ENCODE measurements around the gene SLC4A2. TPM values are rescaled to one million over a fixed set of nuclear protein-coding genes. Genes with fewer than 3 reads are reported as not detected.
"Not testable (repeated sequence)": the region's sequence is repeated elsewhere in the genome, so short reads cannot be mapped to it uniquely, and the experiment has no call there.

Gene SLC4A2
- polyA plus RNA-seq (ENCODE audit: insufficient read depth in 1 of 5, insufficient read length in 5 of 5, low replicate concordance in 1 of 5) = 100 to 1,000 TPM in 3 of 5 donors, 10 to 100 TPM in 2; 81.9 to 121 (median 103) TPM
- long read RNA-seq, donor 1, full-length matches to known transcripts = 11 of 29 reads
- long read RNA-seq, donor 1, partial matches to known transcripts = 5 of 29 reads
- long read RNA-seq, donor 1, other reads (novel, unspliced or antisense) = 13 of 29 reads
- long read RNA-seq, donor 2, full-length matches to known transcripts = 3 of 15 reads
- long read RNA-seq, donor 2, partial matches to known transcripts = 0 of 15 reads
- long read RNA-seq, donor 2, other reads (novel, unspliced or antisense) = 12 of 15 reads
- long read RNA-seq, donor 3, full-length matches to known transcripts = 8 of 139 reads
- long read RNA-seq, donor 3, partial matches to known transcripts = 121 of 139 reads
- long read RNA-seq, donor 3, other reads (novel, unspliced or antisense) = 10 of 139 reads
- long read RNA-seq, donor 4, full-length matches to known transcripts = 4 of 9 reads
- long read RNA-seq, donor 4, partial matches to known transcripts = 5 of 9 reads
- long read RNA-seq, donor 4, other reads (novel, unspliced or antisense) = 0 of 9 reads
- long read RNA-seq, donor 5, partial matches to known transcripts = 123 of 159 reads
- long read RNA-seq, donor 5, other reads (novel, unspliced or antisense) = 32 of 159 reads
- long read RNA-seq, donor 6, full-length matches to known transcripts = 5 of 5 reads
- long read RNA-seq, donor 6, partial matches to known transcripts = 0 of 5 reads
- long read RNA-seq, donor 6, other reads (novel, unspliced or antisense) = 0 of 5 reads
- long read RNA-seq, donor 7, full-length matches to known transcripts = 8 of 145 reads
- long read RNA-seq, donor 7, partial matches to known transcripts = 126 of 145 reads
- long read RNA-seq, donor 7, other reads (novel, unspliced or antisense) = 11 of 145 reads
- long read RNA-seq, donor 8, full-length matches to known transcripts = 5 of 5 reads
- long read RNA-seq, donor 8, partial matches to known transcripts = 0 of 5 reads
- long read RNA-seq, donor 8, other reads (novel, unspliced or antisense) = 0 of 5 reads

DNA sequence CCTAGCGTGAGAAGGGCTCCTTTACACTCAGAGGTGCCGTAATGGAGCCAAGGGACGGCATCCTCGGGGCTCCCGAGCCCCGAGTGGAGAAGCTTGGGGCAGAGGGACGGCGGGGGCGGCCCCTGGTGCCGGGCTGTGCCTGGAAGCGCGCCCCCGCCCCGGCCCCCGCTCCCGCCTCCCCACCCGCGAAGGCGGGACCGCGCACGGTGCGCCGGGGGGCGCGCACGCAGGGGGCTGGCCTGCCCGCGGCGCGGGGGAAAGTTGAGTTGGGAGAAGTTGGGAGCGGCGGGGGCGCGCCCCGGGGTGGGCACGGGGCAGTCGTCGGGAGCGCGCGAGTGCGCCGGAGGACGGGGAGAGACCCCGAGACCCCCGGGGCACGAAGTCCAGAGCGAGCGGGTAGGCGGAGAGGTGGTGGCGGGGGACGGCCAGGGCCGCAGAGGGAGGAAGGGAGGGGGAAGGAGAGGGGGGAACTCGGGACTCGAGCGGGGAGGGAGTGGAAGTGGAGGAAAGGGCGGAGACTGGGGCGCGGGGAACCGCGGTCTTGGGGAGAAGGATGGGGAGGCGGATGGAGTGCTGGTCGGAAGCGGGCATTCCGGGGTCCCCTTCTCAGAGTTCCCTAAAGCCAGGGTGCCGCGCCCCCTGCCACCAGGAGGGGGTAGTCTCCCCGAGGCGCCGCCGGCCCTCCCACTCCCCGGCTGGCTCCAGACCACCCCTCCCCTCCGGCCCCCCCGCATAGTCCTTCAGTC is at the start of gene SLC4A2:
Gene SLC4A2 (plus strand): TSS at position 223 of the 746 bp plus-strand sequence. CDS start 2,399 bp downstream, outside the sequence.
- DNase-seq = peak; percentile 82 to 87

GRCh38 chr7:151010037-151010306 is 49.4 kb upstream of the SLC4A2 start:
- DNase-seq = no peak

- no peak for DNase-seq
These were observed 48.9 kb upstream of the SLC4A2 start for GRCh38 chr7:151010307-151011096.

GRCh38 chr7:151011097-151011409 is 48.3 kb upstream of the SLC4A2 start:
- DNase-seq = no peak

- not testable (repeated sequence) for DNase-seq
These were observed 47.8 kb upstream of the SLC4A2 start for GRCh38 chr7:151011616-151012015.

- DNase-seq = no peak
These were observed 47.2 kb upstream of the SLC4A2 start for GRCh38 chr7:151012031-151012692.

DNA sequence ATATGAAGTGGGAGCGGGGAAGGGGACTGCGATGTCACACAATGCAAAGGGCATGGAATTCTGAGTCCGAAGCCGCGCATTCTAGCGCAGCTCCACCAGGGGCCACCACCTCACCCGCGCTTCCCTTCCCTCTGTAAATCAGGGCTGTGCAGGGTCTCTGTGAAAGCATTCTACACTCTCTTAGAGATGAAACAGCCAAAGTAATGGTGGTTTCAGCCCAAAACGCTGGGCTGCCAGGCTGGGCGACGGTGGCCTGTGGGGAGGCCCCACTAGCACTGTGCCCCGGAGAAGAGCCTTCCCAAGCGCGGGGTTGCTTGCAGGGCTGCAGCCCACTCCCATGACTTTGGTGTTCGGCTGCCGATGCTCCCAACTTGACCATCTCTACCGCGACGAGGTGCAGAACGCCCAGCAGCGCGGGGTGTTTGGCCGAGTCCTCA is 46.5 kb upstream of the SLC4A2 start:
- DNase-seq = no peak

DNA sequence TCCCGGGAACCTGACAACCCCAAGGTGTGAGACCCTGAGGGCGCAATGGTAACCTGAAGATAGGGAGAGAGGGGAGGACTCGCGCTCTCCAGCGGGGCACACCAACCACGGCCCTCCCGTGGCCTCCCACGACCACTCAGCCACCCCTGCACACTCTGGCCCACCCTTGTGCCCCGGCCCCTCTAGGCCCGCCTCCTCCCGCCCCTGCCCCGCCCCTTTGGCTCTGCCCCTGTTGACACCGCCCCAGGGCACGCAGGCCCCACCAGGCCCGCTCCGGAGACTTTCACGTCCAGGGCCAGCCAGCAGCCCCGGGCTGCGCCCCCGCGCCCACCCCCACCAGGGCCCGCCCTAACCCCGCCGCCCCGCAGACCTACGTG is 46.0 kb upstream of the SLC4A2 start:
- DNase-seq = no peak

GRCh38 chr7:151013733-151014497 is 45.5 kb upstream of the SLC4A2 start:
- peak in 1 of 2 donors; percentile 60 for DNase-seq

DNA sequence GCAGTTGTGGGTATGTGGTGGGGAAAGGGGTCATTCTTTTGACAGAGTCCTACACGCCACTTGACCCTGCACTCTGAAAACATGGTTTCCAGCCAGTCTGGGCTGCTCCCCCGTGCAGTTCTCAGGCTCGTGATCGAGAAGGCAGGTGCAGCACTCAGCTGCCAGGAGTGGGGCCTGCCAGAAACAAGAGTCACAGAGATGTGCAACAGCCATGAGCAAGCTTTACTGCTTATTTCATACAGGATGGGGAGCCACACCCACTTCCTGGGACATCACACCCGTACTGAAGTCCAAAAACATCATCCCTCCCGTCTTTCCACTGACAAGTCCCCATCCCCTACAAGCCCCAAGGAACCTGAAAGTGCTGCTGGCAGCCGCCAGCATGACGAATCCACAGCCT is 44.4 kb upstream of the SLC4A2 start:
- no peak for DNase-seq

DNA sequence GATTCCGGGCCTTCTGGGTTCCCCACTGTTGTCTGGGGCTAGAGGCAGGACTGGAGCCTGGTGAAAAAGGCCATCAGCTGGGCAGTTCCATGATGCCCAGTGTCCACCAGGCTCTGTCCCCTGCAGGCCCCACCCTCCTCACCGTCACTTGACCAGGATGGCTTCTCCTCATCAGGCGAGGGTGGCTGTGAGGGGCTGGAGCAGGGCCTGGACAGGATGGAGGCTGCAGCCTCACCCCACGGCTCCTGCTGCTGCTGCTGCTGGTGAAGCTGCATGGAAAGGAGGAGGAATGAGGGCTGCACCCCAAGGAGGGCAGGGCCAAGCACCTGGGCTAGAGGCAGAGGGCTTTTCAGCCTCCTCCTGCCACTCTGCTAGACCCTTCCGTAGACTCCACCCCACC is 43.4 kb upstream of the SLC4A2 start:
- DNase-seq = no peak

DNA sequence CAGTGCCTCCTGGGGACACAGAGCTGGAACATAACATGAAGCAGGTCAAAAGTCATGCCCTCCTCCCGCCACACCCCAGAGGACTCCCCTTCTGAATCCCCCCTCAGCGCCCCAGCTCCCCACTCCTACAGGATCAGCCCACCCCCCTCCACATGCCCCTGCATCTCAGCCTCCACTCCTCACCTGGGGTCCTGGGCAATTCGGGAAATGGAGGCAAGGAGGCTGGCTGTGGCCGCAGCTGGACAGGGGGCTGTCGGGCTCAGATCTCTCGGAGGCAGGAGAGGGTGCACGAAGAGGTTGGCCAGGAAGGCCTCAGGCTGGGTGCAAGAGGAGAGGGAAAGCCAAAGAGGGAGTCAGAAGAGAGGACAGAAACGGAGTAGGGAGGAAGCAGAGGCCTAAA is 42.9 kb upstream of the SLC4A2 start:
- no peak for DNase-seq

DNA sequence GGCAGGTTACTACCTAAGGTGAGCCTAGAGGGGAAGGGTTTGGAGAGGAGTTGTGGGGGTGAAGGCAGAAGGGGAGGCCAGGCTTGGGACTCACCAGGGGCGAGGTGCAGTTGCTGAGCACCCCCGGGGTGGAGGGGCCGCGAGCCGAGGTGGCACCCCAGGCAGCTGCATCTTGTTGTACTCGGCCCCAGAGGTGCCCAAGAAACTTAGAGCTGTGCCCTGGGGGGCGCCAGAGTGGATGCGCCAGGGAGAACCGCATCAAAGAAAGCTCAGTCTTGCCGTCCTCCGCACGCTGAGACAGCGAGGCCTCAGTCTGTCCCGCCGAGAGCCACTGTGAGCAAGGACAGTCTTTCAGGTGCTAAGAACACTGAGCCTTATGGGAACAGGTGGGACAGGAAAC is 42.4 kb upstream of the SLC4A2 start:
- DNase-seq = no peak

DNA sequence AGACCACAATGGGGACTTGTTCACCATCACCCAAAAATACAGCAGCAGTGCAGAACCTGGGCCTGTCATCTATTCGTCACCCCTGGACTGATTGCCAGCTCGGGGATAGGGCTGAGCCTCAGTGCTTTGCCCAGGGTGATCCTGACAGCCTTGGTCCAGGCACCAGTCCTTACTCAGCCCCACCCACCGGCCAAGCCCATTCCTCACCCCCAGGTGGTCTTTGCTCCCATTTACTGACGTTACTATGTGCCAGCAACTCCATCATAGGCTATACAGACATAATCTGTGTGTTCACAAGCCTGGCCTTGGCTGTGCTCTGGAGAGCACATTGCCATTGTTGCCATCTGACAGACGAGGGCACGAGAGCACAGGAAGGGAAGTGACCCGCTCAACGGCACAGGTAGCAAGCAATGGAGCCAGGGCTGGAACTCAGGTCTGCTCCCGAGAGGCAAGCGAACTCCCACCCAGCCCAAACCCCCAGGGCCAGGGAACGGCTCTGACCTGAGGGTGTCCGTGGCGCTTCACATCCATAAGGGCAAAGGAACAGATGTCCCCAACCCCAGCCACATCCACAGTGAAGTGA is 41.9 kb upstream of the SLC4A2 start:
- no peak for DNase-seq

GRCh38 chr7:151017953-151018420 is 41.4 kb upstream of the SLC4A2 start:
- no peak for DNase-seq

DNA sequence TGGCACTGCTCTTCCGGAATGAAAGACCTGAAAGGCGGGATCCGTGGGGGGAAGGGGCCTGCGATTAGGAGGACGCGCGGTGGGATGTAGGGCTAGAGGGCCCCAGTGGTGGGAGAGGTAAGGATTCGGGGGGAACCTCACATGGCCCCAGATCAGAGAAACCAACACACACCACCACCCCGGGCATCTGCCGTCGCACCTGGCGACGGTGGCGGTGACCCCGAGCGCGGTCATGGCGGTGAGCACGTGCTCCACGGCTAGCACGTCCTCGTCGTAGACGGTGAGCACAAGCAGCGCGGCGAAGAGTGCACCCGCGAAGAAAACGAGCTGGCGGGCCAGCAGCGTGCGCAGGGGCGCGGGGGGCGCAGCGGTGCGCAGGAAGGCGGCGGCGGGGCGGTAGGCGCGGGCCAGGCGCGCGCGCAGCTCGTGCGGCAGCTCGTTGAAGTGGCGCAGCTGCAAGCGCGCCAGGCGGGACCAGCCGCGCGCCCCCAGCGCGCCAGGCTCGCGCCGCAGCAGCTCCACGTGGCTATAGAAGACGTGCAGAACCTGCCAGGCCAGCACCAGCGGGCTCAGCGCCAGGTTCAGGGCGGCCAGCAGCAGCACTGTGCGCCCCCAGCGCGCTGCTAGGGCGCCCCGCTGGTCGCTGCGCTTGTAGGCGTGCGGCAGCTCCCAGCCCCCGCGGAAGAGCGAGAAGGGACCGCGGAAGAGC is 40.8 kb upstream of the SLC4A2 start:
- DNase-seq = peak; percentile 66

- DNase-seq = no peak
These were observed 40.3 kb upstream of the SLC4A2 start for GRCh38 chr7:151019130-151019447.

GRCh38 chr7:151020231-151020630 is 39.2 kb upstream of the SLC4A2 start:
- no peak for DNase-seq

DNA sequence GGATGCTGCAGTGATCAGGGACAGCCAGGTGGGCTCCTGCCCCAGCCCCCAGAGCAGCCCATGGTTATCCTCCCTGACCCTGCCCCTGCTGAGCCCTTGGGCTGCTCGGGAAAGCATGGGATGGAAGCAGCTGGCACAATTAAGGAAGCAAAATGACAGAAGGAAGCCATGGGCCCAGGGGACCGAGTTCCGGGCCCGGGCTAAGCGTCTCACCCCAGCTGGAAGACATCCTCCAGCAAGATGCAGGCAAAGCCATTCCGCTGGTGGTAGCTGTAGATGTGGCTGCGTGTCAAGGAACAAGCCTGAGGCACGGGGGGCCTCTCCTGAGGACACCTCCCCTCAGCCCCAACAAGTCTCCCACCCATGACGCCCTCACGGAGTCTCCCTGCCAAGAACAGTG is 36.2 kb upstream of the SLC4A2 start:
- DNase-seq = no peak
